Epidermal melanocyte (primary cell): Measurements from ENCODE around the gene RAB35.
"Not testable (repeated sequence)": the region's sequence is repeated elsewhere in the genome, so short reads cannot be mapped to it uniquely, and the experiment has no call there.

ENCODE experiments used
- DNase-seq: peaks from one replicate; pipeline ENCODE4 v3.0.0; 2011; ENCODE audit warnings: low spot score; ENCODE audit not compliant: insufficient read length

Gene RAB35

DNA sequence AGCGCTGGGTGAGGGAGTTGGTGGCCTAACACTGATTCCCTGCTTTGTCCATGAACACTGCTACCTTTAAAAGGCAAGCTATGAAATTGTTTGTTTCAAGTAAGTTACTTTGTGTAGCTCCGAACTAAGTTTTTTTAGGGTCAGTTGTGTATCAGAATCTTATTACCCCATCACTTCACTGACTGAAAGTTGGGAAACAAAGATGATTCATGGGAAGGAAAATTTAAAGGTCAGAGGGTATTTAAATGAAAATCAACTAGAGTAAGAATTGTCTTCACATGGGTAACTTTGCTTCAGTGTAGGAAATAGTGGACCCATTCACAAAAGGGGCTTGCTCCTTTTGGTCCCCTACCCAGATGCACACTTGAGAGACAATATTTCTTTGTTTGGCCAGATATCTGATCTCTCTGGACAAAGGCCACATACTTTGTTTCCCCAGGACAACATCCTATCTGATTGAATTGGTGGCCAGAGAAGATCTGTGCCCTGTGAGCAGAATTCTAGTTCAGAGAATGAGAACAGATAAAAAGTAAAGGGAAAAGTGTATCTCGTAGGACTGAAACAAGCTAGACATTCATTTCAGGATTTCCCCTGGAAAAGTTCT lies 53.5 kb downstream of the RAB35 start:
- DNase-seq = no peak

GRCh38 chr12:120061575-120062214 lies 54.9 kb downstream of the RAB35 start:
- no peak for DNase-seq

DNA sequence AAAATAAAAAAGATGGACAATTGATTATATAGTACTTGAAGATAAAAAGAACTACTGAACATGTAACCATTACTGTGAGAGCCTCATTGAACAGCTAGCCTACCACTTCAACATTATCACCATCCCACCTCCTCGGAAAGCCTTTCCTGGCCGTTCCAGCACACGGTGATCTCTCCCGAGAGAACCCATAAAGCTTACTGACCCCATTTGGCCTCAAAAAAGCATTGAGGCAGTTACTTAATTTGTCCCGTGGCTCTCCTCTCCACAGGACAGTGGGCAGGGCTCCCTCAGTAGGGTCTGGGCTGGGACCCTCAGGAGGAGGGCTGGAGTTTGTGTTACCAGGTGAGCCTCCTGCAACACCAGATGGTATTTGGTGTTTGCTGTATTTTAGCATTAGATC lies 55.8 kb downstream of the RAB35 start:
- no peak for DNase-seq

DNA sequence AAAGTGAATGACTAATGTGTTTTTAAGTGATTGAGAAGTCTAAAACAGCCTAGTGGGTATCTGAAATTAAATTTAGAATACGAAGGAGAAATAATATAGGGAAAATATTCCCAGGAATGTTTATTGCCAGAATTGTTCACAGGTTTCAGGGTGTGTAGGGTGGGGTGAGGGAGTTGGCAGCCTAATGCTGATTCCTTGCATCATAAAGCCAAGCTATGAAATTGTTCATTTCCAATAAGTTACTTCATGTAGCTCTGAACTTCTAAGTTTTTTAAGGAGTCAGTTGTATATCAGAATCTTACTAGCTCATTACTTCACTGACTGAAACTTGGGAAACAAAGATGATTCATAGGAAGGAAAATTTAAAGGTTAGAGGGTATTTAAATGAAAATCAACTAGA lies 56.4 kb downstream of the RAB35 start:
- no peak for DNase-seq

- no peak for DNase-seq
Measured at GRCh38 chr12:120056739-120057138, 59.8 kb downstream of the RAB35 start.

GRCh38 chr12:120055231-120056000 lies 61.1 kb downstream of the RAB35 start:
- DNase-seq = no peak

DNA sequence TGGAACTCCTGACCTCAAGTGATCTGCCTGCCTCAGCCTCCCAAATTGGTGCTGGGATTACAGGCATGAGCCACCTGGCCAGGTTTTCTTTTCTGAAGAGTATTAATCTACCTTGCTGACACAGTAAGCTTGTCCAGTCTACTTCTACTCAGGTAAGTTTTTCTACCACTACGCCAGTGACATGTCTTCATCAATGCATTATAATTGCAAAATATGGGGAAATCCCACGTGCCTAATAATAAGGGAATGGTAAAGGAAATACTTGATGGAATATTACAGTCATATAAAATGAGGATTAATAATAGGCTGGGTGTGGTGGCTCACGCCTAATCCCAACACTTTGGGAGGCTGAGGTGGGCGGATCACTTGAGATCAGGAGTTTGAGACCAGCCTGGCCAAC lies 62.3 kb downstream of the RAB35 start:
- DNase-seq = no peak

GRCh38 chr12:120051535-120051934 lies 65.0 kb downstream of the RAB35 start:
- no peak for DNase-seq

DNA sequence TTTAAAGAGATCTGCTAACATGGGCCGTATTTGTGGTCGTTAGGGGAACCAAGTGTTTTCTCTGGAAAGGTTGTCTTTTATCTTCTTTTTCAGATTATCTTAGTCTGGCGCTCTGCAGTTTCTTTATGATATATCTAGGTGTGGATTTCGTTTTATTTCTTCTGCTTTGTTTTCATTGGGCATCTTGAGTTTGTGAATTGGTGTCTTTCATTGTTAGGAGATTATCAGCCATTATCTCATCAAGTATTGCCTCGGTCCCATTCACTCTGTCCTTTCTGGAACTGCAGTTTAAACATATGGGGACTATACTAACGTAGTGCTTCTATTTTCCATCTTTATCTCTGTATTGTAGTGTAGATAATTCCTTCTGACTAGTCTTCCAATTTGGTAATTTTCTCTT lies 67.1 kb downstream of the RAB35 start:
- no peak for DNase-seq

- no peak for DNase-seq
Measured at GRCh38 chr12:120048263-120048662, 68.3 kb downstream of the RAB35 start.

- no peak for DNase-seq
Measured at GRCh38 chr12:120047072-120047471, 69.5 kb downstream of the RAB35 start.

DNA sequence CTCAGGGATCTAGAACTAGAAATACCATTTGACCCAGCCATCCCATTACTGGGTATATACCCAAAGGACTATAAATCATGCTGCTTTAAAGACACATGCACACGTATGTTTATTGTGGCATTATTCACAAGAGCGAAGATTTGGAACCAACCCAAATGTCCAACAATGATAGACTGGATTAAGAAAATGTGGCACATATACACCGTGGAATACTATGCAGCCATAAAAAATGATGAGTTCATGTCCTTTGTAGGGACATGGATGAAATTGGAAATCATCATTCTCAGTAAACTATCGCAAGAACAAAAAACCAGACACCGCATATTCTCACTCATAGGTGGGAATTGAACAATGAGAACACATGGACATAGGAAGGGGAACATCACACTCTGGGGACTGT lies 71.2 kb downstream of the RAB35 start:
- DNase-seq = not testable (repeated sequence)
